ENCODE measurements around the gene MKNK2. TPM values are rescaled to one million over a fixed set of nuclear protein-coding genes. Genes with fewer than 3 reads are reported as not detected.

MKNK2 gene
- total and polyA plus RNA-seq, 2 of the 13 experiments (the other 11 are each of a cell fraction or from before 2014, with no cell fraction given): 44.9 to 112 TPM

DNA sequence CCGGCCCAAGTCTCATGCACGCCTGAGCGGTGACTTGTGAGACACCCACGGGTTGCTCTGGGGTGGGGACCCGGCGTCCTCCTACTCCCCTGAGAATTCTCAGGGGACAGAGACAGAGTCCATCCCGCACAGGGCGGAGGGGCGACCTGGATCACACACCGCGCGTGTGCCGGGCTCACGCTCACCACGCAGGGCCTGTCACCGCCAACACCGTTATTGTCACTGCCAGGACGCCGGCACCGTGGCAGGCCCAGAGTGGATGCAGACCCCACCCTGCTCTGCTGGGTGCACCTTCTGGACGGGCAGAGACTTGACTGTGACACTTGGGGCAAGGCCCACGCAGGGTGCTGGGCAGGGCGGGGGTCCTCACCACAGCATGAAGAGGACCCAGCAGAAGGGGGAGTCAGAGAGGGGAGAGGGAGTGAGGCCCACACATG lies 28.8 kb upstream of the MKNK2 start (continued):
- TF ChIP-seq, protein P1, sequence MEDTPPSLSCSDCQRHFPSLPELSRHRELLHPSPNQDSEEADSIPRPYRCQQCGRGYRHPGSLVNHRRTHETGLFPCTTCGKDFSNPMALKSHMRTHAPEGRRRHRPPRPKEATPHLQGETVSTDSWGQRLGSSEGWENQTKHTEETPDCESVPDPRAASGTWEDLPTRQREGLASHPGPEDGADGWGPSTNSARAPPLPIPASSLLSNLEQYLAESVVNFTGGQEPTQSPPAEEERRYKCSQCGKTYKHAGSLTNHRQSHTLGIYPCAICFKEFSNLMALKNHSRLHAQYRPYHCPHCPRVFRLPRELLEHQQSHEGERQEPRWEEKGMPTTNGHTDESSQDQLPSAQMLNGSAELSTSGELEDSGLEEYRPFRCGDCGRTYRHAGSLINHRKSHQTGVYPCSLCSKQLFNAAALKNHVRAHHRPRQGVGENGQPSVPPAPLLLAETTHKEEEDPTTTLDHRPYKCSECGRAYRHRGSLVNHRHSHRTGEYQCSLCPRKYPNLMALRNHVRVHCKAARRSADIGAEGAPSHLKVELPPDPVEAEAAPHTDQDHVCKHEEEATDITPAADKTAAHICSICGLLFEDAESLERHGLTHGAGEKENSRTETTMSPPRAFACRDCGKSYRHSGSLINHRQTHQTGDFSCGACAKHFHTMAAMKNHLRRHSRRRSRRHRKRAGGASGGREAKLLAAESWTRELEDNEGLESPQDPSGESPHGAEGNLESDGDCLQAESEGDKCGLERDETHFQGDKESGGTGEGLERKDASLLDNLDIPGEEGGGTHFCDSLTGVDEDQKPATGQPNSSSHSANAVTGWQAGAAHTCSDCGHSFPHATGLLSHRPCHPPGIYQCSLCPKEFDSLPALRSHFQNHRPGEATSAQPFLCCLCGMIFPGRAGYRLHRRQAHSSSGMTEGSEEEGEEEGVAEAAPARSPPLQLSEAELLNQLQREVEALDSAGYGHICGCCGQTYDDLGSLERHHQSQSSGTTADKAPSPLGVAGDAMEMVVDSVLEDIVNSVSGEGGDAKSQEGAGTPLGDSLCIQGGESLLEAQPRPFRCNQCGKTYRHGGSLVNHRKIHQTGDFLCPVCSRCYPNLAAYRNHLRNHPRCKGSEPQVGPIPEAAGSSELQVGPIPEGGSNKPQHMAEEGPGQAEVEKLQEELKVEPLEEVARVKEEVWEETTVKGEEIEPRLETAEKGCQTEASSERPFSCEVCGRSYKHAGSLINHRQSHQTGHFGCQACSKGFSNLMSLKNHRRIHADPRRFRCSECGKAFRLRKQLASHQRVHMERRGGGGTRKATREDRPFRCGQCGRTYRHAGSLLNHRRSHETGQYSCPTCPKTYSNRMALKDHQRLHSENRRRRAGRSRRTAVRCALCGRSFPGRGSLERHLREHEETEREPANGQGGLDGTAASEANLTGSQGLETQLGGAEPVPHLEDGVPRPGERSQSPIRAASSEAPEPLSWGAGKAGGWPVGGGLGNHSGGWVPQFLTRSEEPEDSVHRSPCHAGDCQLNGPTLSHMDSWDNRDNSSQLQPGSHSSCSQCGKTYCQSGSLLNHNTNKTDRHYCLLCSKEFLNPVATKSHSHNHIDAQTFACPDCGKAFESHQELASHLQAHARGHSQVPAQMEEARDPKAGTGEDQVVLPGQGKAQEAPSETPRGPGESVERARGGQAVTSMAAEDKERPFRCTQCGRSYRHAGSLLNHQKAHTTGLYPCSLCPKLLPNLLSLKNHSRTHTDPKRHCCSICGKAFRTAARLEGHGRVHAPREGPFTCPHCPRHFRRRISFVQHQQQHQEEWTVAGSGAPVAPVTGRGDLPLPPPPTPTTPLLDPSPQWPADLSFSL (CRISPR knock-in tag; IDR thresholded peaks at IDR 0.05): no peak
- TF ChIP-seq, protein P2, sequence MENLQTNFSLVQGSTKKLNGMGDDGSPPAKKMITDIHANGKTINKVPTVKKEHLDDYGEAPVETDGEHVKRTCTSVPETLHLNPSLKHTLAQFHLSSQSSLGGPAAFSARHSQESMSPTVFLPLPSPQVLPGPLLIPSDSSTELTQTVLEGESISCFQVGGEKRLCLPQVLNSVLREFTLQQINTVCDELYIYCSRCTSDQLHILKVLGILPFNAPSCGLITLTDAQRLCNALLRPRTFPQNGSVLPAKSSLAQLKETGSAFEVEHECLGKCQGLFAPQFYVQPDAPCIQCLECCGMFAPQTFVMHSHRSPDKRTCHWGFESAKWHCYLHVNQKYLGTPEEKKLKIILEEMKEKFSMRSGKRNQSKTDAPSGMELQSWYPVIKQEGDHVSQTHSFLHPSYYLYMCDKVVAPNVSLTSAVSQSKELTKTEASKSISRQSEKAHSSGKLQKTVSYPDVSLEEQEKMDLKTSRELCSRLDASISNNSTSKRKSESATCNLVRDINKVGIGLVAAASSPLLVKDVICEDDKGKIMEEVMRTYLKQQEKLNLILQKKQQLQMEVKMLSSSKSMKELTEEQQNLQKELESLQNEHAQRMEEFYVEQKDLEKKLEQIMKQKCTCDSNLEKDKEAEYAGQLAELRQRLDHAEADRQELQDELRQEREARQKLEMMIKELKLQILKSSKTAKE (CRISPR knock-in tag; IDR thresholded peaks at IDR 0.05; ENCODE audit: borderline replicate concordance): no peak
- no peak for TF ChIP-seq ZNF530 (CRISPR knock-in tag; IDR thresholded peaks at IDR 0.05; ENCODE audit: low read depth)
- TF ChIP-seq JUN (CRISPR knock-in tag; IDR thresholded peaks at IDR 0.05): no peak
- TF ChIP-seq, protein P3, sequence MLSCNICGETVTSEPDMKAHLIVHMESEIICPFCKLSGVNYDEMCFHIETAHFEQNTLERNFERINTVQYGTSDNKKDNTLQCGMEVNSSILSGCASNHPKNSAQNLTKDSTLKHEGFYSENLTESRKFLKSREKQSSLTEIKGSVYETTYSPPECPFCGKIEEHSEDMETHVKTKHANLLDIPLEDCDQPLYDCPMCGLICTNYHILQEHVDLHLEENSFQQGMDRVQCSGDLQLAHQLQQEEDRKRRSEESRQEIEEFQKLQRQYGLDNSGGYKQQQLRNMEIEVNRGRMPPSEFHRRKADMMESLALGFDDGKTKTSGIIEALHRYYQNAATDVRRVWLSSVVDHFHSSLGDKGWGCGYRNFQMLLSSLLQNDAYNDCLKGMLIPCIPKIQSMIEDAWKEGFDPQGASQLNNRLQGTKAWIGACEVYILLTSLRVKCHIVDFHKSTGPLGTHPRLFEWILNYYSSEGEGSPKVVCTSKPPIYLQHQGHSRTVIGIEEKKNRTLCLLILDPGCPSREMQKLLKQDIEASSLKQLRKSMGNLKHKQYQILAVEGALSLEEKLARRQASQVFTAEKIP (CRISPR knock-in tag; IDR thresholded peaks at IDR 0.05; ENCODE audit: borderline replicate concordance): no peak

Measured in HepG2 (cell line).